Measurements from ENCODE around the gene FAM174C.

Gene FAM174C

DNA sequence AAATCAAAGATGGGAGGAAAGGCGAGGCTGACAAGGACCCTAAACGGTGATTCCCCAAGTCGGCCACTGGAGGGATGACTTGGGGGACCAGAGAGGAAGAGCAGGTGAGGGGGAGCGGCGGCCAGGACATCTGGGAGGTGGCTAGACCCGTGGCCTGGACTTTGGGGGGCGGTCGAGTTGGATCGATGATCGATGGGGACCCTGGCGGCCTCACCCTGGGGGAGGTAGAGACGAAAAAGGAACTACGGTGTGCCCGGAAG, 13.9 kb upstream of the FAM174C start:
- H3K27ac ChIP-seq (ENCODE audit: low read length): peak overlapping the region; percentile 67
- peaks cover 37% of the 10 kb centered on the region for H3K4me1 ChIP-seq (ENCODE audit: insufficient read depth, low read length)
- H3K9me3 ChIP-seq (ENCODE audit: insufficient read depth, low read depth, low read length): no peaks in the 10 kb centered on the region
- H3K27me3 ChIP-seq (ENCODE audit: insufficient read depth, low read length): no peaks in the 10 kb centered on the region
- H3K36me3 ChIP-seq (ENCODE audit: insufficient read depth, low read depth, low read length): peaks cover 19% of the 10 kb centered on the region
- H3K4me3 ChIP-seq (ENCODE audit: low read length): peak overlapping the region; percentile 91
- H3K9ac ChIP-seq (ENCODE audit: low read depth, low read length): peak overlapping the region; percentile 88; the same call in 1 of the 2 replicates

DNA sequence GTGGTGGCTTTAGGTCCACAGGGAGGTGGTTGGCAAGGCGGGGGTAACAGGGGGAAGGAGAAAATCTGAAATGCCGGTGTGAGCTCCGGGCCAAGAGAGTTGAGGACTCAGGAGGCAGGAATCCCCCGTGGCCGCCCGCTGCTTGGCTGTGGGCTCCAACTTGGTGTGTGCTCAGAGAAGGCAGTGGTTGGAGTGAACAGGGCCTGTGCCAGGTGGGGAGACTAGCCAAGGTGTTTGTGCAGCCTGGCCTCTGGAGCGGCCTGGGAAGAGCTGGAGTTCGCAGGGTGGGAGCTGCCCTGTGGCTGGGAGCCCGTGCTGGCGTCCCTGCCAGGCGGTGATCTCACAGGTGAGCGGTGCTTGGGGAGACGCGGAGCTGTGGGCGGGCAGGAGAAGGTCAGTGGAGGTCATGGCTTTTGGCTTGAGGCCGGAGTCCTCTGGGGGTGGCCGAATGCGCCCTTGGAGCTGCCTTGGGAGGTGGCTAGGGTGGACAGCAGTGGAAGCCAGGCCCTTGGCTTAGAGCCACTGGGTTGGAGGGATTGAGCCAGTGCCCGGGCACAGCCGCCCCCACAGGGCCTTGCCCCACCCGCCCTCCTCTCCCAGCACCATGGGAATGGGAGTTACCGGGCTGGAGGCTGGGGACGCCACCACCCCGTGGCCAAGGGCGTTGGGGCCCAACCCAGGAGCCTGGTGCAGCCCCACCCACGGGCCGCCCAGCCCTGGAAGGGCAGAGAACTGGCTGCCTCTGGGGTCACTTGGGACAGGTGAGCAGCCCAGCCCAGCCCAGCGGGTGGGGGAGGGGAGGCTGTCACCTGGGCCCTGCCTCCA, 13.3 kb upstream of the FAM174C start:
- peaks cover 37% of the 10 kb centered on the region for H3K4me1 ChIP-seq (ENCODE audit: insufficient read depth, low read length)
- H3K9ac ChIP-seq (ENCODE audit: low read depth, low read length): peak overlapping the region; percentile 88
- no peaks in the 10 kb centered on the region for H3K9me3 ChIP-seq (ENCODE audit: insufficient read depth, low read depth, low read length)
- peaks cover under 1% of the 10 kb centered on the region; the same call in 1 of the 2 replicates for H3K27me3 ChIP-seq (ENCODE audit: insufficient read depth, low read length)
- peak overlapping the region; percentile 91 for H3K4me3 ChIP-seq (ENCODE audit: low read length)
- H3K27ac ChIP-seq (ENCODE audit: low read length): peak overlapping the region; percentile 67
- peaks cover 14% of the 10 kb centered on the region for H3K36me3 ChIP-seq (ENCODE audit: insufficient read depth, low read depth, low read length)

DNA sequence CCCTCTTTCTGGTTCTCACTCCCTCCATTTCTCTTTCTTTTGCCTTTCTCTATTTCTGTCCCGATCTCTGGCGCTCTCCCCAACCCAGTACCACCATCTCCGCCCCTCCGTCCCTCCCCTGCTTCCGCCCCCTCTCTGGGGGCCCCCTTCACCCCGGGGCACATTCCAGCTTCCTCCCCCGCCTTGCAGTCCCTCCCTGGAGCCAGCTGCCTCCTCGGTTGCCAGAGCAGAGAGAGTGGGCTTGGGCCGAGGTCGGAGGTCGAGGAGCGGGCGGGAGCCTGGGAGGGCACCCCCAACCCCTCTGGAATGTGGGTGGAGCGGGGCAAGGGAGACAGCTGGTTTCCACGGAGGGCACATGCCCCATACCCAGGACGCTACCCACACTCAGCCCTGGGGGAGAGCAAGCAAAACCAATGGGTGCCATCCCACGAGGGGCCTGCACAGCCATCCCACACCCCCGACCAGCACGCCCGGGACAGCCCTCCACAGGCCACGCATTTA, 12.7 kb upstream of the FAM174C start:
- H3K9ac ChIP-seq (ENCODE audit: low read depth, low read length): peak overlapping the region; percentile 88; the same call in 1 of the 2 replicates
- peaks cover 7% of the 10 kb centered on the region for H3K27me3 ChIP-seq (ENCODE audit: insufficient read depth, low read length)
- H3K9me3 ChIP-seq (ENCODE audit: insufficient read depth, low read depth, low read length): no peaks in the 10 kb centered on the region
- H3K36me3 ChIP-seq (ENCODE audit: insufficient read depth, low read depth, low read length): peaks cover 7% of the 10 kb centered on the region; the same call in 1 of the 2 replicates
- H3K4me3 ChIP-seq (ENCODE audit: low read length): peak overlapping the region; percentile 91; the same call in 1 of the 2 replicates
- peaks cover 37% of the 10 kb centered on the region for H3K4me1 ChIP-seq (ENCODE audit: insufficient read depth, low read length)
- peak overlapping the region; percentile 65 for H3K27ac ChIP-seq (ENCODE audit: low read length)

DNA sequence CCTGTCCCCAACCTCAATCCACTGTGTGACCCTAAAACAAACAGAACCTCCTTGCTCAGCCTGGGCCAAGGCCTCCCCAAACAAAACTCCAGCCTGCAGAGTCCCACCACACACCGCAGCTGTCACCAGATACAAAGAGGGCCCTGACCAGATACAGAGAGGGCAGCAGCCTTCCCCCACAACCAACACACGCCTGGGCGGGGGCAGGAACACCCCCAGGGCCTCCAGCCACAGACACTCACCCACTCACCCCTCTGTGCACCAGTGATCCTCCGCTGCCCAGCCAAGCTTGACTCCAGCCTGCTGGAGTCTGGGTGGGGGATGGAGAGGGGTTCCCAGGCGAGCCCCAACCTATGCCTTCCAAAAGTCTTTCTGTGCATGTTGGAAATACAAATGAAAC, 12.1 kb upstream of the FAM174C start:
- H3K27me3 ChIP-seq (ENCODE audit: insufficient read depth, low read length): peaks cover 12% of the 10 kb centered on the region
- H3K9me3 ChIP-seq (ENCODE audit: insufficient read depth, low read depth, low read length): no peaks in the 10 kb centered on the region
- no peak overlapping the region for H3K27ac ChIP-seq (ENCODE audit: low read length)
- H3K9ac ChIP-seq (ENCODE audit: low read depth, low read length): peak overlapping the region; percentile 88; the same call in 1 of the 2 replicates
- peaks cover 37% of the 10 kb centered on the region for H3K4me1 ChIP-seq (ENCODE audit: insufficient read depth, low read length)
- H3K36me3 ChIP-seq (ENCODE audit: insufficient read depth, low read depth, low read length): peaks cover 2% of the 10 kb centered on the region; the same call in 1 of the 2 replicates
- H3K4me3 ChIP-seq (ENCODE audit: low read length): peak overlapping the region; percentile 91; the same call in 1 of the 2 replicates

DNA sequence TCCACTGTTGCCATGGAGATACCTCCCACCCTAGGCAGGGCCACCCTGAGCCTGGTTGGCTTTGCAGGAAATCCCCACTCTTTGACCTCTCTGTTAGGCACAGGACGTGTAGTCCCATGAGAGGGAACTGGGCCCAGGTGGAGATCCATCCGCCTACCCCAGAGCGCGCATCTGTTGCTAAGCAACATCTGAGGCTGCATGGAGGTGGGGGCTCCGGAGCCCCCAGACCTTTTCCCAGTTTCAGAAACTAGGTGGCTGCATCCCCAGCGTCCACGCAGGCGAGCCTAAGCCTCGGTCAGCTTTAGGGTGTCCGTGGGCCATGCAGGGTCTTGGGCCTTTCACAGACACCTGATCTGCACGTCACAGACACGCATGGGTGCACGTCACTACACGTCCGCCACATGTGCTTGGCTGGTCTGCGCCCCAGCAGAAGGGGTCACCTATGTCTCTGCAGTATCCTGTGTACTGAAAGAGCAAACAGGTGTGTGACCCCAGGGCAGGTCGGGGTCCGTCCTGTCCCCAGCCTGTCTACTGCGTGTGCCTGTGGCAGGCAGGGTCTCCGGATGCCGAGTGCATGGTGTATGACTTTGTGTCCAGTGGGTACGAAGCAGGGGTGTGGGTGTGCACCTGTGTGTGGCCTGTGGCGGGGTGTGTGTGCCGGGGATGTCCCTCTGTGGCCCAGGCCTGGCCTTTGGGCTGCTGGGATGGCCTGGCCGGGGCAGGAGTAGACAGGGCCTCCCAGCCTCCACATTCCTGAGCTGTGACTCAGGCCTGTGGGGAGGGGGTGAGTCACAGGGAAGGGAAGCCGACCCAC, 10.3 kb upstream of the FAM174C start:
- H3K9me3 ChIP-seq (ENCODE audit: insufficient read depth, low read depth, low read length): no peaks in the 10 kb centered on the region
- no peaks in the 10 kb centered on the region; the same call in 1 of the 2 replicates for H3K36me3 ChIP-seq (ENCODE audit: insufficient read depth, low read depth, low read length)
- H3K27me3 ChIP-seq (ENCODE audit: insufficient read depth, low read length): peaks cover 17% of the 10 kb centered on the region
- H3K4me1 ChIP-seq (ENCODE audit: insufficient read depth, low read length): peaks cover 32% of the 10 kb centered on the region
- H3K4me3 ChIP-seq (ENCODE audit: low read length): peak overlapping the region; percentile 40; the same call in 1 of the 2 replicates
- no peak overlapping the region; the same call in 1 of the 2 replicates for H3K9ac ChIP-seq (ENCODE audit: low read depth, low read length)
- H3K27ac ChIP-seq (ENCODE audit: low read length): no peak overlapping the region

DNA sequence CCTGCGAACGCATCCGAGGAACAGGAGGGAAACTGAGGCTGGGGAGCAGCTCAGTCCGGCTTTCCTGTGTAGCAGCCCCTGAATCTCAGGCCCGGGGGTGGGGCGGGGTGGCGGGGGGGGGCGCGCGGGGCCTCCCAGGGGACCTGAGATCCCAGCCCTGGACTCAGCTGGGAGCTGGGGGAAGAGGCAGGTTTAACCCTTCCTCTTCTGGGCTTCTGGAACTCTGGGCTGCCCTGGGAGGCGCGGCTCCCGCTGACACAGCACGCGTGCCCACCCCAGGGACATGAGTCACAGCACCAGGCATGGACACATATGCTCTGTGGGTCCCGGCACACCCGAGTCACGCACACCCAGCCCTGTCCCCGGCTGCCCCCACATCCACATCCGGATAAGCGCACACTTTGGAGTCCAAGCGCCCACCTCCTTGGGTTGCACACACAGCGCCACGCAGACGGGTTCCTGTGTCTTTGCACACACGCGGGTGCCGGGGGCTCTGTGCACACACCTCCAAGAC, 9.7 kb upstream of the FAM174C start:
- Histone ChIP-seq H3K4me1 (ENCODE audit: insufficient read depth, low read length) (peaks cover 32% of the 10 kb centered on the region), H3K27ac (ENCODE audit: low read length) (no peak overlapping the region), H3K36me3 (ENCODE audit: insufficient read depth, low read depth, low read length) (peaks cover 6% of the 10 kb centered on the region; the same call in 1 of the 2 replicates), H3K9ac (ENCODE audit: low read depth, low read length) (peak overlapping the region; percentile 51; the same call in 1 of the 2 replicates), H3K27me3 (ENCODE audit: insufficient read depth, low read length) (peaks cover 17% of the 10 kb centered on the region), H3K4me3 (ENCODE audit: low read length) (peak overlapping the region; percentile 75; the same call in 1 of the 2 replicates), H3K9me3 (ENCODE audit: insufficient read depth, low read depth, low read length) (no peaks in the 10 kb centered on the region)

DNA sequence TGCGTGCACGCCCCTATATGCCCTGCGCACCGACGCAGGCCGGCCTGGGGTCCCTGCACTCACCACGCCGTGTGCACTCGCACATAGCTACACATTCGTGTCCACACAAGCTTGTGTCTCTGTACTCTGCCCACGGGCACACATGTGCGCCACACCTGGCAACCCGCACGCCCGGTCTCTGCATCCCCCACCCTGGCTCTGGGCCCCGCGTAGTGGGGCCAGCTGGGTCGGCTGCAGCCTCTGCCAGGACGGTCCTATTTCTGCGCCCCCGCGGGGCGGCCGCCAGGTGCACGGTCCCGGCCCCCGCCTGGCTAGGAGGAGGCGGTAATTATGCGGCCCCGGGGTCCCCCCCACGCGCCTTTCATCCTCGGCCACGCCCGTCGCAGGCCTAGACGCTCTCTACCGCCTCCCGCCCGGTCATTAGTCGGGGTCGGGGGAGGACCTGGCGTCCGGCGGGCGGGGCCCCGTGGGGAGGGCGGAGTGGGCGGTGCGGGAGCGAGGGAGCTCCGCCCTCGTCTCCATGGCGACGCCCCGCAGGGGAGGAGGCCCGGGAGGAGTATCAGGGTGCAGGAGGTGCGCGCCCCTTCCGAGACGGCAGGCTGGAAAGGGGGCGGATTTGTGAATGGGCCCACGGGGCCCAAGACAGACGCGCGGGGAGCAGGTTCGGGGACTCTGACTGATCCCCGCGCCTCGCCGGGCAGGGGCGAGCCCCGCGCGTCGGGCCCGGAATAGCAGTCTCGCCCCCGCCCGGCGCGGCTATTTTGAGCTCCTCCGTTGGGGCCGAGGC, 9.0 kb upstream of the FAM174C start:
- peaks cover 17% of the 10 kb centered on the region for H3K27me3 ChIP-seq (ENCODE audit: insufficient read depth, low read length)
- H3K4me3 ChIP-seq (ENCODE audit: low read length): peak overlapping the region; percentile 75; the same call in 1 of the 2 replicates
- H3K27ac ChIP-seq (ENCODE audit: low read length): no peak overlapping the region
- peaks cover 13% of the 10 kb centered on the region for H3K36me3 ChIP-seq (ENCODE audit: insufficient read depth, low read depth, low read length)
- H3K4me1 ChIP-seq (ENCODE audit: insufficient read depth, low read length): peaks cover 32% of the 10 kb centered on the region
- no peaks in the 10 kb centered on the region for H3K9me3 ChIP-seq (ENCODE audit: insufficient read depth, low read depth, low read length)
- H3K9ac ChIP-seq (ENCODE audit: low read depth, low read length): peak overlapping the region; percentile 51; the same call in 1 of the 2 replicates

DNA sequence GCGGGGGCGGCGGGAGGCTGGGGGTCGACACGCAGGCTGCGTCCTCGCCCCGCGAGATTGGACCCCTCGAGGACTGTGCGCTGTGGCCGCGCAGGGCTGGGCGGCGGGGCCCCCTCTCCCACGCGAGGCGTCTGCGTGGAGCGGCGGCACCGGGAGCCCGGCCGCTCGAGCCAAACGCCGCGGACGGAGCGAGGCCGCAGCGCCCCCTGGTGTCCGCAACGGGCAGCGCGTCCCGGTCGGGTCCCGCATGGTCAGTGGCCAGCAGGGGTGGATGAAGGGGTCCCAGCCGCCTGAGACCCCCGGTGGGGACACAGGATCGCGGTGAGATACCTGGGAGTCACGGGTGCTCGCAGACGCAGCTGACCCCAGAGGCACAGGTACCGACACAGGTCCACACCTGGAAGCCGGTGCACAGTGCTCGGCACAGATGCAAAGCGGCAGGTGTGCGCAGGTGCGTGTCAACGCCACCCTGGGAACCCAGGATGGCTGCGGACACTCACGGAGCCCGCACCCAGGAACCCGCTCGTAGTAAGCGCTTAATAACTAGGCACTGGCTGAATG, 8.3 kb upstream of the FAM174C start:
- H3K36me3 ChIP-seq (ENCODE audit: insufficient read depth, low read depth, low read length): peaks cover 19% of the 10 kb centered on the region
- peak overlapping the region; percentile 75 for H3K4me3 ChIP-seq (ENCODE audit: low read length)
- peaks cover 26% of the 10 kb centered on the region for H3K4me1 ChIP-seq (ENCODE audit: insufficient read depth, low read length)
- H3K27me3 ChIP-seq (ENCODE audit: insufficient read depth, low read length): peaks cover 17% of the 10 kb centered on the region
- no peaks in the 10 kb centered on the region for H3K9me3 ChIP-seq (ENCODE audit: insufficient read depth, low read depth, low read length)
- H3K9ac ChIP-seq (ENCODE audit: low read depth, low read length): peak overlapping the region; percentile 32; the same call in 1 of the 2 replicates
- no peak overlapping the region for H3K27ac ChIP-seq (ENCODE audit: low read length)

DNA sequence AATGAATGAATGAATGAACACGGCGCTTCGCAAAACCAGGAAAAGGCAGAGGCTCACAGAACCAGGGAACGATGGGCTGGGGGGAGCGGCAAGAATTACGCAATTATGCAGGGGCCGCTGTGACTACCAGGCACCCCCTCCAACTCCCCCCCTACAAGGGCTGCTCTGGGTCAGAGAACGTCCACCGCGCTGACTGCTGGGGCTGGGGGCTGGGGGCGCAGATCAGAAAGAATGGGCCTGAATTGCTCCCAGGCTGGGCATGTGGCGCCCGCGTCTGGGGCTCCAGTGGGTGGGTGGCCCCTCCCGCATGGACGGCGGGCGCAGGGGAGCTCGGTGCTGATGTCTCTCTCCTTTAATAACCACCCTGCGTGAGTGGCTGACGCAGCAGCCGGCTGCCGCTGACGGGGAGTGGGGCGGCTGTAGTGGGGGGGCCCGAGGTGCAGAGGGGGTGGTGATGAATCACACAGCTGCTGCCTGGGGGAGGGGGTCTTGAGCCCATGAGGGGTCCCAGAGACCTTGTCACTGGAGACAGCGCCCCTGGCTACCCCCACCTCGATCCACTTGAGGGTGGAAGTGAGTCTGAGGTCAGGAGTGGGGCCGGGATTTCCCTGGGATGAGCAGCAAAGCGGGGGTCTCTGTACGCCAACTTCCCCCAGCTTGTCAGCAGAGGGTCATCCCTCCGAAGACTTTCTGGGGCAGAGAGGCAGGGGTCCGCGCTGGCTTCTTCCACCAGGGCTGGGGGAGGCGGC, 7.7 kb upstream of the FAM174C start:
- H3K9ac ChIP-seq (ENCODE audit: low read depth, low read length): 0 out of 2 replicates have a peak overlapping the region, but pooled peaks have one; percentile 32
- H3K4me3 ChIP-seq (ENCODE audit: low read length): peak overlapping the region; percentile 75
- peaks cover 26% of the 10 kb centered on the region for H3K36me3 ChIP-seq (ENCODE audit: insufficient read depth, low read depth, low read length)
- H3K4me1 ChIP-seq (ENCODE audit: insufficient read depth, low read length): peaks cover 19% of the 10 kb centered on the region
- no peak overlapping the region for H3K27ac ChIP-seq (ENCODE audit: low read length)
- peaks cover 17% of the 10 kb centered on the region for H3K27me3 ChIP-seq (ENCODE audit: insufficient read depth, low read length)
- H3K9me3 ChIP-seq (ENCODE audit: insufficient read depth, low read depth, low read length): no peaks in the 10 kb centered on the region

Data from iPS-20b (cell line).